Cerebellar nuclear complex (tissue), 1 donor: Measurements from ENCODE around the gene FGF9.

Experiments
- DNase-seq, 2 experiments: peaks; one replicate each; lab custom pipeline; 2025; lab: John Stamatoyannopoulos, UW

FGF9 gene

DNA sequence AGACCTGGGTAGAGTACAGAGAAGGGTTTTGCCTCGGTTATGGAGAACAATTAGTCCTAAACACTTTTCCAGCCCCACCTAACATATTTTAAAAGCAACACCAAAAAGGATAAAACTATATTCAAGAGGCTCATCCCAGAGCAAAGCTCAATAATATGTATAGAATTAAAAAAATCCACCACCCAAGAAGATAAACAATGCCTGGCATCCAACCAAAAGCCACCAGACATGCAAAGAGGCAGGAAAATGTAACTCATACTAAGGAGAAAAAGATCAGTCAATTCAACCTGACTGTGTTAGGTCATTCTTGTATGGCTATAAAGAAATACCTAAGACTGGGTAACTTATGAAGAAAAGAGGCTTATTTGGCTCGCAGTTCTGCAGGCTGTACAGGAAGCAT is 39.3 kb downstream of the FGF9 start:
- no peak for DNase-seq

DNA sequence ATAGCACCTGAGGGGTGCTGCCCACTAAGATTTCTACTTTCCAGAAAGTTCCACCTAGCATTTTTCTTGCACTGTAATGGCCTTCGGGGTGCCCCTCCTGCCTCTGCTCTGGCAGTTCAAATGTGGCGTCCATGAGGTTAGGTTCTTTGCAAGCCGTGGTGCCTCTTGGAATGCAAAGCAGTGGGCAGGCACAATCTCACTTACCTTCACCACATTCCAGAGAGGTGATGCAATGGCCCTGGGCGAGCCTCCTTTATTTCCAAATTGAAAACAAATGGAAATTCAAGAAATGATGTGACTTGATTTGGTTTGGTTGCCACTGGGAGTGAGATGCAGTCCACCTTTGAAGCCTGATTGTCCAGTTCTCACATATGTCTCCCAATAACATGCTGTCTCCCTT is 46.9 kb downstream of the FGF9 start:
- DNase-seq = no peak

DNA sequence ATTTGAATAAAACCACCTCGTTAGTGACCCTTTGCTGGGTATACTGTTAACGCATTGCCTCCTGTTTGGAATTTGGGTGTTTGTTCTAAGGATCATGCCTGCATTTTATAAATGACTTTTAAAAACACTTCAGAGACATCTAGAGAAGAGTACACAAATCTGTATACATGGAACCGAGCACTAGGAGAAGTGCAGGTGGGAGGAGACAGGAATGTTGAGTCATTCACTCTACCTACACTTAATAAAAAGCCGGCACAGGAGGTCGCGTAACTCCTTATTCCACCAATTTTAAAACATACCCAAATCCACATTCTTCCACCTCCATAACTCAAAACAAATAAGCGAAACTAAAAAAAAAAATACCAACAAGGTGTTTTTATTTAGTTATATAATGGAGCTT is 48.6 kb downstream of the FGF9 start:
- DNase-seq = no peak

DNA sequence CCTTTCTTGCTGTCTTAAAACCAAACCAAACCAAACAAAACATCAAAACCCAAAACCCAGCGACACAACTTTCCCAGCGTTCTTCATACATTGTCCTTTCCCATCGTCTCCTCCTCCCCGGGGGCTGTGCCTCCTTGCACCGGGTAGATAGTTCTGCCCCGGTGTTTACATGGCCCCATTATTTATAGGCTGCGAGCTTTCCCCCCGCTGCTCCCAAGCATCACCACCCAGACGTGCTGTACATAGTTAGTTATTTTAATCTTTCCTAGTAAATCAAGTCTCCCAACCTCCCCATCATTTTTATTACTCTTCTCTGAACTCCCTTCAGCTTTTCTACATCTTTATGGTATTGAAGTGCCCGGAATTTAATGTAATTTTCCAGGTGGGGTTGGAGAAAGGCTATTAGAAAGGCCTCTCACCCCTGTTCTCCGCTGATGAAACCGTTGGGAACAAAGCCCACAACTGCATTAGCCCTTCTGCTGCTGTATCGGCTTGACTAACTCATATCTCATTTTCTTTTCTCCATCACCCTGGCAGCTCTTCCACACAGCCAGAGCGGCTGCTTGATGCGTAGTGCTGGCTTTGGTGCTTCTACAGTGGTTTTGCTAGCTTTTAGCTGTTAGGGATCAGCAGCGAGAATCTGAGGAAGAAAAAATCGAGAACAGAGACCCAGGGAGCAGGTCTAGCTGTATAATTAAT is 53.1 kb downstream of the FGF9 start:
- DNase-seq = no peak

DNA sequence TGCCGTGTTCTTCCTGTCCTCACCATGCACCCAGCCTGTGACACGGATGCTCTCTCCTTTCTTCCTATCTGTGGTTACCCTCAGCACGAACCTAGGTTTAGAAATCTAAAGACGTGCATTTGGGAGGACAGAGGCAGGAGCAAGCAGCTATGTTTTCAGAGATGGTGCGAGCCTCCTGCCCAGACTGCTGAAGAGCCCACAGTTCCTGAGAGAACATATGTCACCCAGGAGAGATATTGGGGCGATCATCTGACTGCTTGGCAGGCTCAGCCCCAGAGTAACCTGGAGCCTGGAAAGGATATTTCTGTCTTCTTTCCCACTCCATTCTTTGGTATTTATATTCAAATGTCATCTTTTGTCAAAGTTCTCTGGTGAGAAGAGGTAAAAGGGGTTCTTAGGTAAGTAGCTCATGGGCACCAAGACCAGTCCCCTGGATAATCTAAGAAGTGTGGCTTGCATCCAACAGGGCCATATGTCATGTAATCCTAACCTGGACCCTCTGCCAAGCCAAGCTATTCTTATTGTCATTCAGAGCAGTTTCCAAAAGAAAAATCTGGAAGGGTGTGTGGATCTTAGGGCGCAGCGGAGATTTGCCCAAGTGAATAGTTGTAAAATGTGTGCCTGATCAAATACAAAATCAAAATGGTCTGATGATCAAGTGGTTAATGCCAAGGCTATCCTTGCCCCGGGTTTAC is 59.5 kb downstream of the FGF9 start:
- DNase-seq = peak; percentile 30 to 92

DNA sequence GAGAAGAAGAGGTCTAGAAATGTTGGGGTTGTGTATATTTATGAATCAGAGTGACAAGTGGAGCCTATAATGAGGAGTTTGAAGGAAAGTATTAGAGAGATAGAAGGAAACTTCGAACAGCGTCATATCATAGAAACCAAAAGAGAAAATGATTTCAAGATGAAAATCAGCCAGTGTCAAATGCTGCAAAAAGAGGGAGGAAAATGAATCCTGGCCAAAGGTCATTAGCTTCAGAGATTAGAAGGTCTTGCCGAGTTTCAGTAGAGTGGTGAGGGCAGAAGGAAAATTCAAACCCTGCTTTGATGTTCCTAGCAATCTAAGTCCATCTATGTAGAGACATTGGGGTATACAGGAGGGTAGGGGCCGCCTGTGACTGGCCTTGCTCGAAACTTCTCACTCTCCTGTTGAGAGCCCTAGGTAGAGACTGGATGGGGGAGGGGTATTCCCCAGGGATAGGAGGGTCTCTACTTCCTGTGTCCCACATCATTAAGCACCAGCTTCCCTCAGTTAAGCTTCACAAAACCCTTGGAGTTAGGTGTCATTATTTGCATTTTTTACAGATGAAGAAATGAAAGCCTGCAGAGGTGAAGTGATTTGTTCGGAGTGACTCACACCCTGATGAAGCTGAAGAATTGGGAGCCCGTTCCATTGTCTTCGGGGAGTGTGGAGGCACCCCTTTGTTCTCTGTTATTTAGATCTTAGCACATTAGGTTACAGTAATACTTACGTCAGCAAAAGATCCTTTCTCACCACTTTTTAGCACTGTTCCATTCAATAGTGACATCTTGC is 62.8 kb downstream of the FGF9 start:
- DNase-seq = no peak

DNA sequence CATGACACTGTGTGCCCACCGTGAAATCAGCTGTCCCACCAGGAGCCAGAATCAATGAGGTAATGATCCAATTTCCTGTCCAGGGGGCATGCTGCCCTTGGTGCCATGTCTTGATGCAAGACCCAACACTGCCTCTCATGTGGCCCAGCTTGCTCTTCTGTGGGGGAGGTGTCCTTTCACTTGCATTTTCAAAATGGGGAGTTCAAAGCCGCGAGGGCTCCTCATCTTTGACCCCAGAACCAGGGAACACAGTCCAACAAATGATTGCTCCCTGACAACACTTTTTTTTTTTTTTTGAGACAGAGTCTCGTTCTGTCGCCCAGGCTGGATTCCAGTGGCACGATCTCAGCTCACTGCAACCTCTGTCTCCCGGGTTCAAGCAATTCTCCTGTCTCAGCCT is 64.1 kb downstream of the FGF9 start:
- DNase-seq = no peak

DNA sequence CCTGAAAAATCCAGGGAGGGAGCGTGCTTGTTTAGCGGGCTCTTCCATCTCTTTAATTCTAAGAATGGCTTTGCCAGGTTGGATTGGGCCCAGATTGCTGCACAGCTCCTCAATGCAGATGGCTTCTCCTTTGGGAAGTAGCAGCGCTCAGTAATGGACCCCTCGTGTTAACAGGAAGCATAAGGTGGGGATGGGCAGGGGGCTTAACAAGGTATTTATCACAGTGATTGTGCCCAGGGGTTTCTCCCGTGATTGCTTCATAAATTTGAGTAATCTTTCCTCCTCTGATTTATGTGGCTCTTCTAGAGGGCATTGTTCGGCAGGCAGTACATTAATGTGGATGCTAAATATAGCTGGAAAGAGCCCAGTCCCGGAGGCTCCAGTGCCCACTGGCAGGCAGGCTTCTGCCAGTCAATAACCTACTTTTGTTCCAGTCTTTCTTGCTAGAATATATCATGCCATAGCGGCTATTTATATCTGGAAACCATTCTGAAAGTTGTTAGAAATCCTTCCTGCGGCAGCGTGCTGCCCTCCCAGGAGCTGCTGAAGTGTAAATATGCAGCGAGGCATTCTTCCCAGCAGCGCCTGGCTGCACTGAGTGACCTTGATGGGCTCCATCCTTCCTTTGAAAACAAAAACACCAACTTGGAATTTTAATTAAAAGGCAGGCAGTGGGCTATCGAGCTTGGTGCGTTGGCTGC is 65.0 kb downstream of the FGF9 start:
- peak; percentile 69 to 76 for DNase-seq

DNA sequence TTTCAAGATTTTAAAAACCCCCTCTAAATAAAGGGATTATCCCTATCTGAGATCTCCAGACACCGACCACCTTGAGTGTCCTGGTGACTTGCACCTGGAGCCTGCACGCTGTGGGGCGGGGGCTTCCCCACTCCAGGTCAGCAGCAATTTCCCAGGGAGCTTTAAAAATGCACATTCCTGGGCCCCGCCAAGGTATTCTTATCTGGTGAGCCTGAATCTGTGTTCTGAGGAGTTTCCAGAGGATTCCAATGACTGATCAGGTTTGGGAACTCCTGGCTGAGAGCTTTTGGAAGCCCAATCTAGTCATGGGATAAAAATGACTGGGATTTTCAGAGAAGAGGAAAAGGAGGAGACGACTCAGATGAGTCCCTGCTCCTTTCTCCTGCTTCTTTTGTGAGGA is 66.1 kb downstream of the FGF9 start:
- no peak for DNase-seq

DNA sequence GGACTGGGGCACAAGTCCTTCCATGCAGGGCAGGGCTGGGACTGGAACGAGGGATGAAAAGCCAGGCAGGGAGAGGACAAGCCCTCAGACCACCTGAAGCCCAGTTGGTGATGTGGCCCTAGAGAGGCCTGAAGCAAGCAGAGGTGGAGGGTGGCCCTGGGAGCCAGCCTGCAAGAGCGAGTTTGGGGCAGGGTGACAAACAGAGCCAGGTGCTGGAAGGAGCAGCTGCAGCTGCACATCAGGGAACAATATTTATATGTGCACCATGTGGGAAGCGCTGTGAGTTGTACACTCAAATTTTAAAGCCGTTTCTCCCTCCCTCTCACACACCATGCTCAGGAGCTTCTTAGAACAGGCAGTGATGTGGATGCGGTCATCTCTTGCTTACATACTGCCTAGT is 67.8 kb downstream of the FGF9 start:
- DNase-seq = no peak

DNA sequence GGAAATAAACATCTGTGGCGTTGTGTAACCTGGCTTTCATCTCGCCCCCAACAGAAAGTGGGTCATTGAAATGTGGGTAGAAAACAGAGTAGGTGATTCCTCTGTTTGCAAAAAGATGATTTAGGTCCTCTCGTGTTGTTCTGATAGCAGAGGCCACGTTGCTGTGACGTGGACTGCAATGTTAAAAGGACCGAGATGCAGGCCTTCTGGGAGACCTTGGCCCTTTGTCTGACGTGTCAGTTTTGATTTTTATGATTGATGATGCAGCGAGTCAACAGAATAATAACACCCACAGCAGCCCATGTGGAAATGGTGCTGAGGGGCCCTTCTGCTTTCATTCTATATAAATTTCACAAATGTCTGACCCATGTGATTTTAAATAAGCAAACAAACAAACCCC is 68.9 kb downstream of the FGF9 start:
- DNase-seq = no peak

DNA sequence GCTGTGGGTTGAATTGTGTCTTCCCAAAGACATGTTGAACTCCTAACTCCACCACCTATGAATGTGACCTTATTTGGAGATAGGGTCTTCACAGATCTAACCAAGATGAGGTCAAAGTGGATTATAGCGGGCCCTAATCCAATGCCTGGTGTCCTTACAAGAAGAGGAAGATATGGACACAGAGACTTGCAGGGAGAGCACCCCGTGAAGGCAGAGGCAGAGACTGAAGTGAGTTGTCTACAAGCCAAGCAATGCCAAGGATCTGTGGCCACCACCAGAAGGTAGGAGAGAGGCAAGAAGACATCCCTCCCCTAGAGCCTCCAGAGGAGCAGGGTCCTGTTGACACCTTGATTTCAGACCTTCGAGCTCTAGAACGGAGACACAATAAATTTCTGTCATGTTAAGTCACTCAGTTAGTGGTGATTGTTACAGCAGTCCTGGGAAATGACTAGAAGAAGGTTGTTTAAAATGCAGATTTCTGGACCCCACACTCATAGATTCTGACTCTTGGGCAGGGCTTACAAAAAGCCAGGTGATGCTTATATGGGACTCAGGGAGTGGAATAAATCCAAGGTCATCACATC is 70.6 kb downstream of the FGF9 start:
- DNase-seq = no peak

DNA sequence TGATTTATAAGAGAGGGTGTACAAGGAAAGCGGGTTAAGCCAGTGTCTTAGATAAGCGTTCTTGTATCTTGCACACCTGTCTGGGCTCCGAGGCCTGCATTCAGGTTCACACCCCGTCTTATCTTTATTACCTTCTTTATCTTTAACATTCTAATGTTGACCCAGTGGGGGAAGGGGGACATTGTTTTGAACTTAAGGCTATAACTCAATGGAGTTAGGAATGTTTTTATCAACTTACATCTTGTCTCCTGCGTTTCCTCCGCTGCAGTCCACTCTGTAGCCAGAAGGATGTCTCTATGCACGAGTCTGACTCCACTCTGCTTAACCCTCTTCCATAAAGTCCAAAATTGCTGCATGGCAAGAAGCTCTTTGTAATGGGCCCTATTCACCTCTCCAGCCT is 71.2 kb downstream of the FGF9 start:
- DNase-seq = no peak

DNA sequence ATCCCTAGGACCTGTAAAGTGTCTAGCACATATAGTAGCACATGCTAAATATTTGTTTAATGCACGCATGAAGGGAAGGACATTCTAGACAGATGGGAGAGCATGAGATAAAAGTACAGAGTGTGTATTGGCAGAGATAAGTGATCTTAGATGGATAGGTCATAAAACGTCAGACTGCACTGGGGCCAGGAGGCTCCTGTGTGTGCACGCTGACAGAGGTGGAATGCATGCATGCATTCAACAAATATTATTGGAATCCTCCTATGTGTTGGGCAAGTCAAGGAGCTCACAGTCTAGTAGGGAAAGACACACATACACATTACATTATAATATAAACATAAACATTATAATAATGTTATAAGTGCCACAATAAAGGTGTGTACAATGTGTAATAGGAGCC is 73.3 kb downstream of the FGF9 start:
- DNase-seq = no peak

DNA sequence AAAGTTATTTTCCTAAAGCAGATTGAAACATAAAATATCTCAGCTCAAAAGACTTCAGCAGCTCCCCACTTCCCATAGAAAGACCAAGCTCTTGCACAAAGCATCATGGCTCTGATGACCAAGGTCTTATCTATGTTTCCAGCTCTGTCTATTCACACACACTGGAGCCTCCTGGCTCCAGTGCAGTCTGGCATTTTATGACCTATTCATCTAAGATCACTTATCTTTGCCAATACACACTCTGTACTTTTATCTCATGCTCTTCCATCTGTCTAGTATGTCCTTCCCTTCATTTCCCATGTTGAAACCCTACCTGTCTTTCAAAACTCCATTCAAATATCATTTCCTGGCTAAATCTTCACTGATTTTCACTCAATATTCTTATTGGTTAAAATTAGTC is 74.4 kb downstream of the FGF9 start:
- DNase-seq = no peak

DNA sequence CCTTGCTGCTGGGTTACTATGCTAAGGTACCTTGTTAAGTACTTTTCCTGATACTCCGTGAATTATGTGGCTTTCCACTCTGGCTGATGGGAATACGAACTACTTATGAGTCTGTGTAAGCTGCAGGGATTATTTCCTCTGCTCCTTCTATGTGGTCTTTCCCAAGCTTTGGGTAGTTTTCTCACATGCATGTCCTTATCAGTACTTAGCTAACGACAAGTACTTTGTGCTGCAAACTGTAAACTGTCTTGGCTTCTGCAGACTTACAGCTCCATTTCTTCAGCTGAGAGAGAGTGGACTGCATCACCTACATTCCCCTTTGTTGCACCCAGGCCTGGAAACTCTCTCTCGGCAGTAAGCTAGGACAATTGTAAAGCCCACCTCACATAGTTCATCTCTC is 76.6 kb downstream of the FGF9 start:
- no peak for DNase-seq

DNA sequence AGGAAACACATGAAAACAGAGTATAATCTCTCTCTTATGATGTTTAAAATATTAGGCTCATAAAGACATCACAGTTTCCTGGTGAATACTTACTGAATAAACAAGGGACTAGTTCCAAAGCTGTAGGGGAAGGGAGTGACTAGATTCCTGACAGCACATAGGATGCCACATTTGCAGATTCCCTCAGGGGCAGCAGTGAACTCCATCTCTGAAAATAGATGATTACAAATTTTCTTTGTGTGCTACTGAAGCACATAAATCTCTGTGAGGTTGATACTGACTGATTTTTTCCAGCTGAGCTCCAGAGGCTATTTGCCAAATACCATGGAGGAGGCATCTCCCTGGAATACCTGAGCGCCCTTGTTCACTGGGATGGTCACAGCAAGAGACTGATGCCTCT is 77.3 kb downstream of the FGF9 start:
- DNase-seq = no peak

DNA sequence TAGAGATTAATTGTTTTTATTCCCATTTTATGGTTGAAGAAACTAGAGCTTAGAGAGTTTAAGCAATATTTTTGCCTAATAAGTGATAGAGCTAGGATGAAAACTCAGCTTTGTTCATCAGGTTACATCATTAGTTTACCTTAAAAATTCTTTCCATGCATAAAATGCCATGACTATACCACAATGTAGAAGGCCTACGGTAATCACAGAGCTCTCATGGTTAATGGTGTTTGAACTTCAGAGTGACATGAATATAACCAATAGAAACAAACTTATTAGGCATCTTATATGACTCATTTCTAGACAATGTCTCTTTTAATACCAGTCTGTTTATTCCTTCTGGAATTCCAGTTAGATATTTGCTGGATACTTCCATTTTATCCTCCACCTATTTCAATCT is 78.5 kb downstream of the FGF9 start:
- DNase-seq = no peak

DNA sequence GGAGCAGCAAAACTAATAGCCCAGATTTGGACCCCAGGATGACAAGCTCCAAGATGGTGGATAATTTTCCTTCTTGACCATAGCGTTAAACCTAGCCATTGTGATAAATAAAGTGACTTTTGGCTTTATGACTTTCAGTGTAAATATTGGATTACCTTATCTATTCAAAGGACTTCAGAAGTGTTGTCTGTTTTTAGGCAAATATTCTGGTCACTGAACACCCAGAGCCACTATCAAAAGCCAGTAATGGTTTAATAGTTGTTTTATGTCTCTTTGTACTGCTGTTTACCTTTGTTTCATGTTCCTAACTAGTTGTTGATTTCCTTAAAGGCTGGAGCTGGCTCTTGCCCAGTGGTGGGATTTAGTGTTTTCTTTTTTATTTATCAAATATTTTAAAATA is 81.6 kb downstream of the FGF9 start:
- no peak for DNase-seq

DNA sequence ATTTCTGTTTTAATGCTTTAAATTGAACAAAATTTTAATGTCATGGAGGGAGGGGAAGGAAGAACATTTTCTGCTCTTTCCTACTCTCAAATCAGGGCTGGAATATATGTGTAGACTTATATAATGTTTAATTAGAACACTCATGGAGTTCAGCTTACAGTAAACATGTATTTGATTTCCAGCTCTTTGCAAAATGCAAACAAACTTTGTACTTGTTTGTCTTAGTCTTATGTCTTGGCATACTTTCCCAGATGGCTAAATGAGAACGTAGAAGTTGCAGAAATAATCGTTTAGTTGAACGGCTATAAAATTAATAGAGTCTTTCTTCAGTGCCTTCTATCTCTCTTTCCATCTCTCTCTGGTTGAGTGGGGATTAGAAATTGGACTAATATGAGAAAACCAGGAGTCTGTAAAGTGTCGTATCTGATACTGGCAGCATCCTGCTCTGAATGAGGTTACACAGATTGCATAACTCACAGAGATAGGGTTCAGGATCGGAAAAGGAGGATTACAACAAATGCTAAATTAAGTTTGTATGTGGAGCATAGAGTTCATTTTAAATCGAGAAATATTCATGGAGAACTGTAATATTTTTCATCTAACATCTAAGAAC is 82.3 kb downstream of the FGF9 start:
- DNase-seq = no peak
